ENCODE measurements around the gene KRTAP2-2.
"Not testable (repeated sequence)": the region's sequence is repeated elsewhere in the genome, so short reads cannot be mapped to it uniquely, and the experiment has no call there.

- TF ChIP-seq E2F5 (CRISPR knock-in tag; IDR thresholded peaks at IDR 0.05); CBFB (CRISPR knock-in tag; IDR thresholded peaks at IDR 0.05; ENCODE audit: low read depth); RELA (CRISPR knock-in tag; IDR thresholded peaks at IDR 0.05; ENCODE audit: borderline replicate concordance); NR1H2 (CRISPR knock-in tag; IDR thresholded peaks at IDR 0.05); CTCF (IDR thresholded peaks at IDR 0.05); TEAD4 (CRISPR knock-in tag; IDR thresholded peaks at IDR 0.05); FOXJ3 (CRISPR knock-in tag; IDR thresholded peaks at IDR 0.05; ENCODE audit: borderline replicate concordance); JUN (CRISPR knock-in tag; IDR thresholded peaks at IDR 0.05); TP53 (CRISPR knock-in tag; IDR thresholded peaks at IDR 0.05): not testable (repeated sequence)
These were observed 28.4 kb upstream of the KRTAP2-2 start for GRCh38 chr17:41083427-41083826.
